SK-N-SH treated with all-trans-retinoic acid at 6 μM for 48 hours (cell line): Measurements from ENCODE around the gene RPN1.

Source experiments
- ARNTL ChIP-seq: fragments of 450-650 bp; formaldehyde crosslinking; IDR thresholded peaks from 2 replicates; pipeline ENCODE4 v1.5.0; 2020; ENCODE audit warnings: low read depth, mild to moderate bottlenecking, moderate library complexity, borderline replicate concordance
- ESRRG ChIP-seq: fragments of 250-450 bp; sonication (Bioruptor Pico); IDR thresholded peaks from 2 replicates; pipeline ENCODE4 v1.6.1; 2021; ENCODE audit warnings: mild to moderate bottlenecking
- PATZ1 ChIP-seq: fragments of 250-450 bp; sonication (Bioruptor Pico); IDR thresholded peaks from 2 replicates; pipeline ENCODE4 v1.8.0; 2020; ENCODE audit warnings: mild to moderate bottlenecking, moderate library complexity, borderline replicate concordance
- PPARA ChIP-seq: fragments of 250-450 bp; sonication (Bioruptor Pico); IDR thresholded peaks from 2 replicates; pipeline ENCODE4 v1.5.0; 2020; ENCODE audit warnings: mild to moderate bottlenecking, borderline replicate concordance
- RARB ChIP-seq: fragments of 250-450 bp; sonication (Bioruptor Pico); IDR thresholded peaks from 2 replicates; pipeline ENCODE4 v1.8.0; 2021; ENCODE audit warnings: mild to moderate bottlenecking, moderate library complexity
- SNAI2 ChIP-seq: fragments of 250-450 bp; sonication (Bioruptor Pico); IDR thresholded peaks from 2 replicates; pipeline ENCODE4 v1.5.0; 2020; ENCODE audit warnings: mild to moderate bottlenecking, moderate library complexity
- TCF4 ChIP-seq: fragments of 250-450 bp; sonication (Bioruptor Pico); IDR thresholded peaks from 2 replicates; pipeline ENCODE4 v1.8.0; 2021; ENCODE audit warnings: mild to moderate bottlenecking, moderate library complexity, borderline replicate concordance
- ZC3H10 ChIP-seq: fragments of 250-450 bp; sonication (Bioruptor Pico); IDR thresholded peaks from 2 replicates; pipeline ENCODE4 v1.5.1; 2021; ENCODE audit warnings: mild to moderate bottlenecking, moderate library complexity
- ZFP3 ChIP-seq: fragments of 250-450 bp; sonication (Bioruptor Pico); IDR thresholded peaks from 2 replicates; pipeline ENCODE4 v1.5.0; 2020; ENCODE audit warnings: mild to moderate bottlenecking, moderate library complexity
- ZNF8 ChIP-seq: fragments of 450-650 bp; formaldehyde crosslinking; IDR thresholded peaks from 2 replicates; pipeline ENCODE4 v1.5.0; 2020; ENCODE audit warnings: mild to moderate bottlenecking, moderate library complexity
- TF ChIP-seq, protein P1 (sequence below): fragments of 250-450 bp; sonication (Bioruptor Pico); IDR thresholded peaks from 2 replicates; pipeline ENCODE4 v1.5.1; 2020; ENCODE audit warnings: low read depth, mild to moderate bottlenecking, moderate library complexity
- TF ChIP-seq, protein P2 (sequence below): fragments of 250-450 bp; sonication (Bioruptor Pico); IDR thresholded peaks from 2 replicates; pipeline ENCODE4 v1.5.1; 2021; ENCODE audit warnings: mild to moderate bottlenecking, moderate library complexity

DNA sequence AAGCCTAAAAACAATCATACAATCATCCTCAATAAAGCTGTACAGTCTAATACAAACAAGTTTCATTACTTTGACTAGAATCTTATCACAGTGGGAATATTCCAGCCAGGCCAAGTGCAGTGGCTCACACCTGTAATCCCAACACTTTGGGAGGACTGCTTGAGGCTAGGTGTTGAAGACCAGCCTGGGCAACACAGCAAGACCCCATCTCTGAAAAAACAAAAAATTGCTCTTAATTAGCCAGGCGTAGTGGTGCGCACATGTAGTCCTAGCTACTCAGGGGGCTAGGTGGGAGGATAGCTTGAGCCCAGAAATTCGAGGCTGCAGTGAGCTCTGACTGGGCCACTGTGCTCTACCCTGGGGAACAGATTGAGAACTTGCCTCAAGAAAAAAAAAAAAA lies 3.3 kb downstream of the RPN1 start:
- no peak for TF ChIP-seq ZNF8 (CRISPR knock-in tag)
- TF ChIP-seq ARNTL (CRISPR knock-in tag) = no peak
- TF ChIP-seq PATZ1 (CRISPR knock-in tag) = no peak
- no peak for TF ChIP-seq ESRRG
- TF ChIP-seq TCF4 (CRISPR knock-in tag) = no peak
- no peak for TF ChIP-seq SNAI2 (CRISPR knock-in tag)
- TF ChIP-seq, protein P1, sequence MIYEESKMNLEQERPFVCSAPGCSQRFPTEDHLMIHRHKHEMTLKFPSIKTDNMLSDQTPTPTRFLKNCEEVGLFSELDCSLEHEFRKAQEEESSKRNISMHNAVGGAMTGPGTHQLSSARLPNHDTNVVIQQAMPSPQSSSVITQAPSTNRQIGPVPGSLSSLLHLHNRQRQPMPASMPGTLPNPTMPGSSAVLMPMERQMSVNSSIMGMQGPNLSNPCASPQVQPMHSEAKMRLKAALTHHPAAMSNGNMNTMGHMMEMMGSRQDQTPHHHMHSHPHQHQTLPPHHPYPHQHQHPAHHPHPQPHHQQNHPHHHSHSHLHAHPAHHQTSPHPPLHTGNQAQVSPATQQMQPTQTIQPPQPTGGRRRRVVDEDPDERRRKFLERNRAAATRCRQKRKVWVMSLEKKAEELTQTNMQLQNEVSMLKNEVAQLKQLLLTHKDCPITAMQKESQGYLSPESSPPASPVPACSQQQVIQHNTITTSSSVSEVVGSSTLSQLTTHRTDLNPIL (CRISPR knock-in tag) = no peak
- TF ChIP-seq ZC3H10 (CRISPR knock-in tag) = no peak
- TF ChIP-seq PPARA (CRISPR knock-in tag) = no peak
- TF ChIP-seq RARB (CRISPR knock-in tag) = no peak
- no peak for TF ChIP-seq ZFP3 (CRISPR knock-in tag)
- TF ChIP-seq, protein P2, sequence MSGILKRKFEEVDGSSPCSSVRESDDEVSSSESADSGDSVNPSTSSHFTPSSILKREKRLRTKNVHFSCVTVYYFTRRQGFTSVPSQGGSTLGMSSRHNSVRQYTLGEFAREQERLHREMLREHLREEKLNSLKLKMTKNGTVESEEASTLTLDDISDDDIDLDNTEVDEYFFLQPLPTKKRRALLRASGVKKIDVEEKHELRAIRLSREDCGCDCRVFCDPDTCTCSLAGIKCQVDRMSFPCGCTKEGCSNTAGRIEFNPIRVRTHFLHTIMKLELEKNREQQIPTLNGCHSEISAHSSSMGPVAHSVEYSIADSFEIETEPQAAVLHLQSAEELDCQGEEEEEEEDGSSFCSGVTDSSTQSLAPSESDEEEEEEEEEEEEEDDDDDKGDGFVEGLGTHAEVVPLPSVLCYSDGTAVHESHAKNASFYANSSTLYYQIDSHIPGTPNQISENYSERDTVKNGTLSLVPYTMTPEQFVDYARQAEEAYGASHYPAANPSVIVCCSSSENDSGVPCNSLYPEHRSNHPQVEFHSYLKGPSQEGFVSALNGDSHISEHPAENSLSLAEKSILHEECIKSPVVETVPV (CRISPR knock-in tag) = no peak
